Hematopoietic multipotent progenitor cell treated with erythropoietin and hydrocortisone succinate and interleukin-3 and kit ligand, for 8 days (in vitro differentiated cells): ENCODE results near the gene NPL.

Source experiments
- DNase-seq: peaks from one replicate; pipeline ENCODE4 v3.0.0-alpha.2; 2015

Gene NPL

GRCh38 chr1:182779530-182779929 is 10.0 kb upstream of the NPL start:
- no peak for DNase-seq

GRCh38 chr1:182781841-182782586 is 7.6 kb upstream of the NPL start:
- peak; percentile 90 for DNase-seq

DNA sequence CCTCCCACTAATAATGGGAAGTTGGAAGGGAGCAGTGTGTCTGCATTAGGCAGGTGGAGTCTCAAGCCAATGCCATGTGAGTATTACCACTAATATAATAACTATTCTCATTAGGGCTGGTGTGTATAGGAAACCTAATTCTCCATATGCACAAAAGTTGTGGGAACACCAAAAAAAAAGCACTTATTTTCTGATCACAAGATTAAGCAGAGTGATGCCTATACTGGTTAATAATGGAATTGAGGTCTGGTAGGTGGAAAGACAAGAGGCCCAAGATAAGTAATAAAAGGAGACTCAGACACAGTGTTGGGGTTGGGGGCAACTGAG is 7.0 kb upstream of the NPL start:
- no peak for DNase-seq

DNA sequence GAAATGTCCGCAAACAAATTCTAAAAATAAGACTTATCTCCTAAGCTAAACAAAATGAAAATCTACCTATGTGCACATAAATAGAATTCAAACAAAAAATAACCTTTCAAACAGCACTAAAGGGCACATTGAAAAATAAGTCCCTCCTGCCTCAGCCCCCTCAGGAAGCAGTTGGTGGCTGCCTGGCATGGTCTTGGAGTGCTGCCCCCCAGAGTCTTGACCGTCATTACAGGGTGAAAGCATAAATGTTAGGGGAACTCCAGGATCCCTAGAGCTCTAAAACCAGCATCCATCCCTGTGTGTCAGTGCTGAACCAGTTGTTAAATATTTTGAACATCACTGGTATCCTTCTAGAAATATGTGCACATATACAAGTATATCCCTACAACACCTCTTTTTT is 6.5 kb upstream of the NPL start:
- DNase-seq: peak; percentile 54

DNA sequence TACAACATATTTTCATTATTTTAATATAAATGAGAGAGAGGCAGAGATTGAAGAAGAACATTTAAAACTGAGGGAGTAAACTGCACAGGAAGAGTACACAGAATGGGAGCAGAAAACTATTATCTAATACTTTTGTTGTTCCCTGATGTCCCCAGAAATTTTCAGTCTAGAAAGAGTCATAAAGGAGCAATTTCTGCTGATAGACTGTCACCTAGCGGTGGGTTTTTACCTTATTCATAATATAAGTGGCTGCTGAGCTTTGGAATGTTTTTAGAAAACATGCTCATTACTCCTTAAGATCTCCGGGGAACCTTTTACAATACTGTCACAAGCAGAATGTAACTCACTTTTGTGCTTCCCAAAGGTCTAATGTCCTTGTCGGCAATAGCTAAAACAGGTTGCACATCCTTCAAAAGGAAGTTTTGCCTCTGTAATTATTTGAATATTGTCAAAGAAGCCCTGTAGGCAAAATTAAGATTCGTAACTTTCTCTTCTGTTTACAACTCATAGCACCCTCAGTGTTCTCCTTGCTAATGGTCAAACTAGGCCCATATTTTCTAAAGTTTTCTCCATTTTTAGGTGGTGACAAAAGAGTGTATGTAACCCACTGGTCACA is 4.9 kb upstream of the NPL start:
- DNase-seq: peak; percentile 82

GRCh38 chr1:182785181-182785580 is 4.4 kb upstream of the NPL start:
- DNase-seq: peak; percentile 61

- DNase-seq: peak; percentile 83
These were observed 3.2 kb upstream of the NPL start for GRCh38 chr1:182786223-182786994.

DNA sequence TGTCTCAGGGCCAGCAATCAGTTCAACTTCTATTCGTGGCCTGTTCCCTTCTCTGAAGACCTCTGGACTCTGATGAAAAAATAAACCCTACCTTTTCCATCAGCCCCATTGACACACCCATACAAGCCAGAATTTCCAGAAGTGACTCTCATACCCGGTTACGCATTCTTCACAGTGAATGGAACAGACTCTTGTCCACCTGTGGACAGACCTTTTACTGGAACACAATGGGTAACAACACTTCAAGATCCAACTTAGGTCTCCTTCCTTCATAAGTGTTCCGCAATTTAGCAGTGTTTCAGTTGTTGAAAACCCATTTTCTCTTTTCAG is 2.6 kb upstream of the NPL start:
- DNase-seq: no peak

DNA sequence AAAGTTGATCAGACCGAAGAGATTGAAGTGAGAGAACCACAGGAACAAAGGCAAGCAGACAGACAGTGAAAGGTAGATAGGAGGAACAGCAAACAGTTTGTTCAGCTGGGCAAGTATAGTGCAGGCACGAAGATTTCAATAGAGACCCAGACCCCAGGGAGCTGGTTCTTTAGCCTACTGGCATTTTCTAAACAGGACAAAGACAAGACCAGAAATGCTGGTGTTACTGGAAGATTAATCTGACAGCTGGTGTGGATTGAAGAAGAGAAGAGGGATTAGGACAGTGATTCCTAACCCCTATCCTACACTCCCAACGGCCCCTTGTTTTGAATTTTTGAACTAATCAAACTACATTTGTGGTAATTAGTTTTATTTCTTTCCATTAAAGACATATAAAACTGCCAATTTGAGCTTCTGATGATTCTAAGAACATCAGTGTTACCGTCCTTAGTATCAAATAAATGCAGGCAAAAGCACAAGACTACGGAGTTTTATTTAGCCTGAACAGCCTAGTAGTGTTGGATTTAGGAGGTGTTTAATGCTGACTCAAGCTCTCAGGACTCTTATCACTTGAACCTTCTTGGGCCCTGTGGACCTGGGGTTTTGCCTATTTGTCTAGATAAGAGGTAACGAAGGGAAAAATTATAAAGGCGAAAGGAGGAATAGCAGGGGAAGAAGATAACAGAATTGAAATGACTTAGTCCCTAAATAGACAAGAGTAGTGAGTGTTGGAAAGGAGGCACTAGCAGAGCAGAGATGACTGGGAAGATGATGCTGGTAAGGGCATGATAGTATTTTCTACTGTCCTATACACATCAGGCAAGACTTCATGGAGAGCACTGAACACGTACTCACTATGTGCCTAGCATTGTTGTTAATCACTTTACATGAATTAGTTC is 2.0 kb downstream of the NPL start:
- DNase-seq: peak; percentile 98

DNA sequence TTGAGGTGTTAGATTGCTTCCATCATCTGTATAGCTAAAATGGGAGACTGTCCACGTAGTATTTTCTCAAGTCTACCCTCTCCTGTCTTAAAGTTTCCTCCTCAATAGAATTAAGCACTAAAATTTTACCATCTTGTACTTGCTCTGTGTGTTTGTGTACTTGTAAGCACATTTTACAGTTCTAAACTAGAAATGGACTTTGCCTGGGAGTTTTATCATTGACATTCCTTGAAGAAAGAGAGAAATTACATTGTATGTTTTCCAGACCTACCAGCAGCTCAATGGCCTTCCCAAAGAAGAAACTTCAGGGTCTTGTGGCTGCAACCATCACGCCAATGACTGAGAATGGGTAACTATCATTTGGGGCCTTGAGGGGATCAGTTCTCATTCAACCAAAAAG is 4.5 kb downstream of the NPL start:
- DNase-seq: no peak

- DNase-seq: peak; percentile 9
These were observed 5.2 kb downstream of the NPL start for GRCh38 chr1:182794676-182795201.

DNA sequence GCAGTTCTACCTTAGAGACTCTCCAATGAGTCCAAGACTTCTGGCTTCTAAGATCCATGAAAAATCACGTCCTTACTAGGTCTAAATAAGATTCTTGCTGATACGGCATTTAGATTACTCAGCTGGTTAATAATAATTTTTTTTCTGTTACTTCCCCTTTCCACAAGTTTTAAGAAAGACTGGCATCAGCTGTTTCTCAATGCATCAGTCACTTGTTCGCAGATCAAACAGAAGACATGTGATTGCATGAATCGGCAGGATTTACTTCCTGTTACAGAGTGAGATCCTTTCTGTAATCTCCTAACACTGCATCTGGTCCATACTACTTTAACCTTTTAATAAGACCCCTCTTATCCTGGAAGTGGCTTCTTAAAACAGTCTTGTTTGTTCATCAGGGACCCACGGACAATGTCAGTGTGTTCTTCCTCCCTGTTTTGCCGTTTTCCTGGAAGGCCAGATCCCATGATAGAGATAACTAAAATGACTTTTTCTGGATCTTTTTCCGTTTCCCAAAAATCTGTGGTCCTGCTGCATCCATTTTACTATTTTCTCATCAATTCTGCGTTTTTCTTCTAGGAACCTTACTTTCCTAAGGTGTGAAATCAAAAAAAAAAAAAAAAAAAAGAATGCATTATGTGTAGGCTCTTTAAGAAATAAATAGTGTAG is 6.1 kb downstream of the NPL start:
- peak; percentile 70 for DNase-seq

GRCh38 chr1:182802006-182802803 is 12.6 kb downstream of the NPL start:
- DNase-seq: no peak

GRCh38 chr1:182803846-182804245 is 14.3 kb downstream of the NPL start:
- DNase-seq: no peak

DNA sequence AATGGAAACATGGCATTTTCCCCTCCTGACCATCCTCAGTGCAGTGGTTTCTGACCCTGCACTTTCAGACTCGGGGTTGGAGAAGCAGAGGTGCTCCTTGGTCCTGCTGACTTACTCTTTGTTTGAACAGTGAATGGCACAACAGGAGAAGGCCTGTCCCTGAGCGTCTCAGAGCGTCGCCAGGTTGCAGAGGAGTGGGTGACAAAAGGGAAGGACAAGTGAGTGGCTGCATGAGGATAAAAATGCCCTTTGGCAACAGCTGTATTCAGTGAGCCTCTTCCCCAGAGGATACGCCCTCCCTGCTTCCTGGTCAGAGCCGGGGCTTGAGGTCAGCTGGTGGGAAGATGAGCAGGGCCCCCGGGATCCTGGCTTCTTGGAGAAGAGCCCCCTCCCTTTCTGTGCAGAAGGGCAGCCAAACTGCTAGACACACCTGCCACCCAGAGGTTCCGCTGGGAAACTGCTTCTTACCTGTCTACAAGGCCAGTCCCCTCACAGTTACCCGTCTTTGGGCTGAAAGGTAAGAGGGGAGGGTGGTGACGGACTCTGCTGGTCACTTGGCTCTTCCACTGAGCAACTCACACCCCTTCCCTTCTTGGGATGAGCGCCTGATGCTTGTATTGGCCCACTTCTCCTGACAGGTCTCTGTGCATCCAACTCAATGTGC is 16.6 kb downstream of the NPL start:
- DNase-seq: no peak

DNA sequence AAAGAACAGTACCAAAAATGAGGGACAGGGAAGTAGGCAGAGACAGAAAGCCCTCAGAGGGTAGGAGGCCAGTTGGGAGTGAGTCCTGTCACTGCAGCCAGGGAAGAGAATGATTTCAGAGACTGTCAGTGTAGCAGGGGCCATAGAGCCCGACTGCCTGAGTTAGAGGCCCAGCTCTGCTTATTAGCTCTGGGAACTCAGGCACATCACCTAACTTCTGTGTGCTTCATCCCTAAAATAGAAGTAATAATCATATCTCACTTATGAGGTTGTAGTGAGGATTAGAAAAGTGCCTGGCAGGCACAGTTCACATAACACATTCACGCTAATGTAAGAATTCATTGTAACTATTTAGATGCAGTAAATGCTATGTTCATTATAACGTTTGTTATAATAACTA is 18.3 kb downstream of the NPL start:
- no peak for DNase-seq

- DNase-seq: no peak
These were observed 19.9 kb downstream of the NPL start for GRCh38 chr1:182809414-182809957.

DNA sequence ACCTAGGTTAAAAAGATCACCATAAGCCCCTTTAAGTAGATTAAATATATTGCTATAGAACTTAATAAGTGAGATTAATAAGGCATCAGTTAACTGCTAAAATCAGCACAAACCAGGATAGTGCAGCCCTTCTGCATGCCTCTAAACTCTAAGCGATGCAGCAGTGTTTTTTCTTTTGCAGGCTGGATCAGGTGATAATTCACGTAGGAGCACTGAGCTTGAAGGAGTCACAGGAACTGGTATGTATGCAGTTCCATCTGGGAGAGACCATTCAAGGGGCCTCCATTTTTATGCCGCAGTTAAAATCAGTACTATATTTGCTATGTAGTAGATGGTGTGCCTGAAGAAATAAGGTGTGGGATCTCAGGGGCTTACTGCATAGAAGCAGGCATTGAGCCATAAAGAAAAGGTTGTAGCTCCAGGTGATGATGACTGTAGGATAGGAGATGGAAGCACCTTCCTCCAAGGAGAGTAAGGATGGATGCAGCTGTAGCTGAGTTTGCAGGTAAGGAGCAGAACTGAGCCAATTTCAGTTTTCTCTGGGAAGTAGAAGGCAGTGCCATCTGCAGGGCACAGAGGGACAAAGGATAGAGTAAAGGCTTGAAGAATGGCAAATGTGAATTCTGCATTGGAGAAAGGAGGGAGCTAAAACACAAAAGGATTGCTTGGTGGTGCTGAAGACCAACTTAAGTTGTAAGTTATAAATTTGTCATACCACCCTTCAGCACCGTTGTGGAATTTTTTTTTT is 22.6 kb downstream of the NPL start:
- no peak for DNase-seq

GRCh38 chr1:182816863-182817262 is 27.3 kb downstream of the NPL start:
- no peak for DNase-seq

- DNase-seq: no peak
These were observed 28.2 kb downstream of the NPL start for GRCh38 chr1:182817802-182818201.
